A673 (cell line): ENCODE data around the gene FGF22. TPM values are rescaled to one million over a fixed set of nuclear protein-coding genes. Genes with fewer than 3 reads are reported as not detected.

Source experiments
- BruUV-seq: library from RNA; stranded (reverse); fragments of 400-500 nt; replicated peaks from 2 replicates; lab custom pipeline; 2021; lab: Mats Ljungman, UMichigan
- CTCF ChIA-PET: fragments of 300-600 bp; sonication (Branson Sonifier 250); formaldehyde crosslinking; loops from one replicate; lab custom pipeline; 2022; ENCODE audit warnings: antibody characterized with exemption; lab: Charles Lee
- POLR2A ChIA-PET: fragments of 300-600 bp; sonication (Branson Sonifier 250); formaldehyde crosslinking; loops from one replicate; lab custom pipeline; 2022; ENCODE audit warnings: antibody characterized with exemption; ENCODE audit not compliant: low non-redundant PET; lab: Charles Lee
- DNase-seq: peaks from one replicate; pipeline ENCODE4 v3.0.0-alpha.2; 2015; ENCODE audit warnings: low spot score
- H3K27ac ChIP-seq: fragments of 200-600 bp; sonication (generic); 2 replicates; pipeline ENCODE4 v1.5.1; 2016; ENCODE audit warnings: mixed run types, low read depth, mild to moderate bottlenecking, mixed read lengths, antibody characterized with exemption, low read length; ENCODE audit not compliant: poor library complexity, severe bottlenecking
- H3K27me3 ChIP-seq: fragments of 200-600 bp; sonication (generic); replicated peaks from 2 replicates; pipeline ENCODE4 v1.6.1; 2017; ENCODE audit warnings: mixed run types, low read depth, mild to moderate bottlenecking, mixed read lengths, antibody characterized with exemption, low read length; ENCODE audit not compliant: insufficient read depth, poor library complexity
- H3K36me3 ChIP-seq: fragments of 200-600 bp; sonication (generic); 2 replicates; pipeline ENCODE4 v1.6.1; 2016; ENCODE audit warnings: mixed run types, mild to moderate bottlenecking, mixed read lengths, antibody characterized with exemption, low read length; ENCODE audit not compliant: insufficient read depth, poor library complexity, severe bottlenecking
- H3K4me1 ChIP-seq: fragments of 200-600 bp; sonication (generic); 2 replicates; pipeline ENCODE4 v1.6.1; 2017; ENCODE audit warnings: mixed run types, mild to moderate bottlenecking, mixed read lengths, antibody characterized with exemption, low read length; ENCODE audit not compliant: insufficient read depth, poor library complexity, severe bottlenecking
- H3K4me3 ChIP-seq: fragments of 200-600 bp; sonication (generic); 2 replicates; pipeline ENCODE4 v1.5.1; 2016; ENCODE audit warnings: low read depth, mixed run types, mild to moderate bottlenecking, mixed read lengths, low read length; ENCODE audit not compliant: poor library complexity, severe bottlenecking
- H3K9me3 ChIP-seq: fragments of 200-600 bp; sonication (generic); 2 replicates; pipeline ENCODE4 v1.6.1; 2016; ENCODE audit warnings: mixed run types, low read depth, mild to moderate bottlenecking, mixed read lengths, antibody characterized with exemption, low read length; ENCODE audit not compliant: poor library complexity, severe bottlenecking
- CTCF ChIP-seq: fragments of 300-800, 200-600 bp; sonication (generic); conservative IDR thresholded peaks from 2 replicates; pipeline ENCODE4 v1.5.1; 2017; ENCODE audit warnings: low read depth, mild to moderate bottlenecking, antibody characterized with exemption, low read length, moderate library complexity, mixed read lengths
- EZH2 ChIP-seq: fragments of 200-600 bp; sonication (generic); IDR thresholded peaks from 2 replicates; pipeline ENCODE4 v1.6.1; 2017; ENCODE audit warnings: borderline replicate concordance, low read depth, mild to moderate bottlenecking, mixed read lengths, antibody characterized with exemption, low read length; ENCODE audit not compliant: poor library complexity, severe bottlenecking
- intact Hi-C: fragments of 100-400 bp; cut with micrococcal nuclease; formaldehyde crosslinking; loops from one replicate; pipeline ENCODE4 v1.10.0; 2022; ENCODE audit not compliant: unreplicated experiment
- total RNA-seq: library from RNA; stranded (reverse); gene quantifications from 2 replicates; pipeline ENCODE4 v1.2.3, GENCODE V29; 2021

Gene FGF22
- total RNA-seq, 1 experiment from 2014 or later, result 0.19 TPM

- no peaks in the 10 kb centered on the region for H3K9me3 ChIP-seq
- ChIA-PET POLR2A (no interaction called here), CTCF (no interaction called here)
- no peak for DNase-seq
- intact Hi-C loops, result no loop called here
- no TSS peak for BruUV-seq
- no peak overlapping the region for H3K4me3 ChIP-seq
- peak overlapping the region; percentile 84 for H3K27ac ChIP-seq
- peaks cover 33% of the 10 kb centered on the region for H3K4me1 ChIP-seq
- TF ChIP-seq CTCF, result no peak
- TF ChIP-seq EZH2, result no peak
- H3K27me3 ChIP-seq, result no peaks in the 10 kb centered on the region
- H3K36me3 ChIP-seq, result peaks cover 4% of the 10 kb centered on the region
Observed at GRCh38 chr19:608155-609003, 31.3 kb upstream of the FGF22 start.

GRCh38 chr19:609004-609346, 30.7 kb upstream of the FGF22 start:
- Histone ChIP-seq H3K9me3 (no peaks in the 10 kb centered on the region), H3K36me3 (peaks cover 5% of the 10 kb centered on the region), H3K4me3 (no peak overlapping the region), H3K27ac (peak overlapping the region; percentile 84), H3K27me3 (no peaks in the 10 kb centered on the region), H3K4me1 (peaks cover 33% of the 10 kb centered on the region)
- TF ChIP-seq CTCF, result no peak
- TF ChIP-seq EZH2, result no peak
- intact Hi-C loops, result no loop called here
- POLR2A ChIA-PET, result no interaction called here
- no peak for DNase-seq
- CTCF ChIA-PET, result no interaction called here
- BruUV-seq, result no TSS peak

- POLR2A ChIA-PET, result no interaction called here
- peak overlapping the region; percentile 32 for H3K4me3 ChIP-seq
Observed at GRCh38 chr19:610071-610800, 29.4 kb upstream of the FGF22 start.

More at GRCh38 chr19:610071-610800, 29.4 kb upstream of the FGF22 start:
- TF ChIP-seq CTCF, result no peak
- TF ChIP-seq EZH2, result no peak
- no peaks in the 10 kb centered on the region for H3K27me3 ChIP-seq
- no peaks in the 10 kb centered on the region for H3K9me3 ChIP-seq
- CTCF ChIA-PET, result no interaction called here
- intact Hi-C loops, result loop anchor here (2.0 kb wide), 1 partner anchor 23 kb away; the partner anchor contains the start of gene POLRMT
- BruUV-seq, result no TSS peak
- H3K27ac ChIP-seq, result peak overlapping the region; percentile 84
- DNase-seq, result peak; percentile 64
- H3K4me1 ChIP-seq, result peaks cover 33% of the 10 kb centered on the region
- H3K36me3 ChIP-seq, result peaks cover 14% of the 10 kb centered on the region
